H1 (cell line): ENCODE results near the gene HES4. TPM values are rescaled to one million over a fixed set of nuclear protein-coding genes. Genes with fewer than 3 reads are reported as not detected.

Experiments
- CTCF ChIA-PET: fragments of 300-600 bp; sonication (Branson Sonifier 250); formaldehyde crosslinking; loops from one replicate; lab custom pipeline; 2021; ENCODE audit not compliant: partially characterized antibody; lab: Charles Lee
- POLR2A ChIA-PET: fragments of 300-600 bp; sonication (Branson Sonifier 250); formaldehyde crosslinking; loops from one replicate; lab custom pipeline; 2021; ENCODE audit warnings: inconsistent platforms; ENCODE audit not compliant: partially characterized antibody; lab: Charles Lee
- DNase-seq, 2 experiments: peaks; one replicate each; pipeline versions ENCODE4 v3.0.0 to v3.0.0-alpha.2; 2010 to 2022; ENCODE audit warnings: low spot score in 2 of 2, low read depth in 1 of 2, mixed read lengths in 1 of 2
- FAIRE-seq: peaks from 2 replicates; lab custom pipeline; 2011; peaks lifted over from hg19 to GRCh38; lab: Jason Lieb, UNC
- H2AFZ ChIP-seq: 2 replicates; pipeline ENCODE4 v1.8.1; 2012; ENCODE audit warnings: low read length, inconsistent platforms
- H2AK5ac ChIP-seq: 2 replicates; pipeline ENCODE4 v1.6.1; 2013; ENCODE audit warnings: low read depth, low read length
- H2BK120ac ChIP-seq: replicated peaks from 2 replicates; pipeline ENCODE3; 2013; ENCODE audit warnings: low read depth, low read length, inconsistent platforms
- H2BK12ac ChIP-seq: 2 replicates; pipeline ENCODE4 v1.6.1; 2013; ENCODE audit warnings: low read depth, low read length
- H2BK15ac ChIP-seq: 2 replicates; pipeline ENCODE4 v1.6.1; 2013; ENCODE audit warnings: low read length
- H2BK20ac ChIP-seq: 2 replicates; pipeline ENCODE4 v1.6.1; 2013; ENCODE audit warnings: low read length
- H2BK5ac ChIP-seq: 2 replicates; pipeline ENCODE4 v1.6.1; 2013; ENCODE audit warnings: low read depth, low read length
- H3K14ac ChIP-seq: 2 replicates; pipeline ENCODE4 v1.6.1; 2013; ENCODE audit warnings: inconsistent platforms; ENCODE audit not compliant: insufficient read length
- H3K18ac ChIP-seq: 2 replicates; pipeline ENCODE4 v1.6.1; 2013; ENCODE audit warnings: low read length; ENCODE audit errors: extremely low read depth
- H3K23ac ChIP-seq: 2 replicates; pipeline ENCODE4 v1.6.1; 2013; ENCODE audit warnings: inconsistent platforms; ENCODE audit not compliant: insufficient read length
- H3K23me2 ChIP-seq: 2 replicates; pipeline ENCODE4 v1.6.1; 2013; ENCODE audit warnings: low read depth, low read length
- H3K27ac ChIP-seq: 2 replicates; pipeline ENCODE4 v1.6.1; 2011; ENCODE audit warnings: low read depth, low read length, inconsistent platforms
- H3K27me3 ChIP-seq, 4 experiments: replicated peaks in 1 of 4; 1 replicate in 1 of 4; 2 replicates in 3 of 4; pipeline versions ENCODE4 v1.6.1 to v1.8.1; 2011 to 2013; ENCODE audit warnings: low read length in 3 of 4, mild to moderate bottlenecking in 3 of 4, inconsistent platforms in 2 of 4, mixed read lengths in 2 of 4, moderate library complexity in 1 of 4; ENCODE audit not compliant: control insufficient read depth in 3 of 4, insufficient read depth in 3 of 4; ENCODE audit errors: extremely low read depth in 1 of 4
- H3K36me3 ChIP-seq, 4 experiments: 2 replicates each; pipeline versions ENCODE4 v1.6.1 to v1.8.1; 2011 to 2013; ENCODE audit warnings: mild to moderate bottlenecking in 4 of 4, low read length in 3 of 4, moderate library complexity in 2 of 4, control low read depth in 1 of 4, inconsistent platforms in 1 of 4; ENCODE audit not compliant: insufficient read depth in 4 of 4, control insufficient read depth in 2 of 4
- H3K4ac ChIP-seq: replicated peaks from 2 replicates; pipeline ENCODE3; 2013; ENCODE audit warnings: low read length, low read depth, mixed read lengths, inconsistent platforms; ENCODE audit not compliant: insufficient read length
- H3K4me1 ChIP-seq, 4 experiments: replicated peaks in 1 of 4; 1 replicate in 1 of 4; 2 replicates in 3 of 4; pipeline versions ENCODE4 v1.6.1 to v1.8.1; 2011 to 2013; ENCODE audit warnings: low read length in 3 of 4, inconsistent platforms in 2 of 4, mixed read lengths in 1 of 4; ENCODE audit not compliant: insufficient read depth in 4 of 4, control insufficient read depth in 3 of 4
- H3K4me2 ChIP-seq, 2 experiments: 2 replicates each; pipeline versions ENCODE4 v1.6.1 to v1.8.1; 2011 to 2013; ENCODE audit warnings: low read depth in 2 of 2, low read length in 2 of 2, control low read depth in 1 of 2, inconsistent platforms in 1 of 2, mild to moderate bottlenecking in 1 of 2; ENCODE audit not compliant: insufficient read depth in 1 of 2
- H3K4me3 ChIP-seq, 4 experiments: fragments of 200-600, 300-600 bp in 1 of 4; sonication (generic), shearing (Covaris generic), sonication (Bioruptor Twin) in 1 of 4; 2 replicates each; pipeline versions ENCODE4 v1.5.1 to v1.8.1; 2011 to 2016; ENCODE audit warnings: low read length in 4 of 4, low read depth in 3 of 4, control low read depth in 2 of 4, inconsistent platforms in 2 of 4, mild to moderate bottlenecking in 2 of 4, mixed read lengths in 1 of 4, moderate library complexity in 1 of 4; ENCODE audit not compliant: insufficient read depth in 2 of 4; ENCODE audit errors: extremely low read depth in 1 of 4
- H3K56ac ChIP-seq: replicated peaks from 2 replicates; pipeline ENCODE3; 2013; ENCODE audit warnings: low read depth, mild to moderate bottlenecking, mixed read lengths, low read length, inconsistent platforms; ENCODE audit not compliant: insufficient read length
- H3K79me1 ChIP-seq: 2 replicates; pipeline ENCODE4 v1.6.1; 2013; ENCODE audit warnings: low read depth, low read length, control low read depth
- H3K79me2 ChIP-seq, 2 experiments: 2 replicates each; pipeline versions ENCODE4 v1.6.1 to v1.8.1; 2012 to 2013; ENCODE audit warnings: low read length in 2 of 2, mild to moderate bottlenecking in 2 of 2, inconsistent platforms in 1 of 2; ENCODE audit not compliant: insufficient read depth in 2 of 2, control insufficient read depth in 1 of 2
- H3K9ac ChIP-seq, 4 experiments: replicated peaks in 1 of 4; 1 replicate in 1 of 4; 2 replicates in 3 of 4; pipeline versions ENCODE4 v1.6.1 to v1.8.1; 2011 to 2013; ENCODE audit warnings: low read depth in 3 of 4, low read length in 3 of 4, control low read depth in 2 of 4, mild to moderate bottlenecking in 2 of 4, moderate library complexity in 2 of 4, inconsistent platforms in 1 of 4; ENCODE audit errors: extremely low read depth in 1 of 4
- H3K9me3 ChIP-seq, 2 experiments: 2 replicates each; pipeline versions ENCODE4 v1.6.1 to v1.8.1; 2012 to 2013; ENCODE audit warnings: mild to moderate bottlenecking in 2 of 2, moderate library complexity in 2 of 2, control low read depth in 1 of 2, inconsistent platforms in 1 of 2, low read depth in 1 of 2, low read length in 1 of 2, mixed read lengths in 1 of 2; ENCODE audit not compliant: insufficient read depth in 2 of 2
- H4K20me1 ChIP-seq, 2 experiments: replicated peaks in 1 of 2; 2 replicates each; pipeline versions ENCODE3 to v1.8.1; 2011 to 2013; ENCODE audit warnings: inconsistent platforms in 2 of 2, low read length in 2 of 2, mild to moderate bottlenecking in 1 of 2; ENCODE audit not compliant: insufficient read depth in 2 of 2, control insufficient read depth in 1 of 2
- H4K5ac ChIP-seq: 2 replicates; pipeline ENCODE4 v1.6.1; 2013; ENCODE audit warnings: low read length, low read depth, mixed read lengths, inconsistent platforms; ENCODE audit not compliant: insufficient read length
- H4K8ac ChIP-seq: 2 replicates; pipeline ENCODE4 v1.8.0; 2013; ENCODE audit warnings: mild to moderate bottlenecking, moderate library complexity, low read length, inconsistent platforms; ENCODE audit not compliant: insufficient read depth; ENCODE audit errors: extremely low read depth
- H4K91ac ChIP-seq: replicated peaks from 2 replicates; pipeline ENCODE3; 2013; ENCODE audit warnings: low read length, mixed read lengths, inconsistent platforms; ENCODE audit not compliant: insufficient read length
- BCL11A ChIP-seq, 2 experiments: IDR thresholded peaks; one replicate each; pipeline ENCODE4 v1.6.1; 2011; ENCODE audit warnings: low read depth in 2 of 2, low read length in 2 of 2, mild to moderate bottlenecking in 2 of 2
- CBX5 ChIP-seq: fragments of 300-800, 300-1000 bp; sonication (generic); IDR thresholded peaks from 2 replicates; pipeline ENCODE4 v1.7.1; 2016; ENCODE audit warnings: antibody characterized with exemption, low read length, low read depth
- GABPA ChIP-seq: IDR thresholded peaks from 2 replicates; pipeline ENCODE4 v1.6.1; 2011; ENCODE audit warnings: mild to moderate bottlenecking, low read length, moderate library complexity, borderline replicate concordance; ENCODE audit not compliant: insufficient read depth
- HDAC6 ChIP-seq: IDR thresholded peaks from one replicate; pipeline ENCODE4 v1.7.1; 2012; ENCODE audit warnings: low read depth, mild to moderate bottlenecking, inconsistent platforms, low read length, moderate library complexity
- KDM1A ChIP-seq: fragments of 200-600, 300-600 bp; sonication (generic); IDR thresholded peaks from 2 replicates; pipeline ENCODE4 v1.7.1; 2016; ENCODE audit warnings: mild to moderate bottlenecking, low read length, borderline replicate concordance
- KDM5A ChIP-seq: fragments of 200-600 bp; IDR thresholded peaks from 2 replicates; pipeline ENCODE4 v1.7.1; 2012; ENCODE audit warnings: mild to moderate bottlenecking, low read length, inconsistent platforms, mixed read lengths
- SP2 ChIP-seq: IDR thresholded peaks from 2 replicates; pipeline ENCODE4 v1.6.1; 2012; ENCODE audit warnings: mild to moderate bottlenecking, low read length, inconsistent platforms
- SP4 ChIP-seq: IDR thresholded peaks from 2 replicates; pipeline ENCODE4 v1.6.1; 2012; ENCODE audit warnings: low read length, inconsistent platforms
- TEAD4 ChIP-seq: IDR thresholded peaks from 2 replicates; pipeline ENCODE4 v1.6.1; 2012; ENCODE audit warnings: low read depth, low read length, inconsistent platforms, mixed read lengths
- ZNF274 ChIP-seq: IDR thresholded peaks from 2 replicates; pipeline ENCODE4 v1.7.0; 2012; ENCODE audit warnings: low read length, borderline replicate concordance; ENCODE audit errors: extremely low read depth
- WGBS, 2 experiments: shearing (Covaris generic) in 1 of 2; methylation state at CpG; one replicate each; pipeline versions ENCODE4 v1.1.6 to v1.1.7; 2013 to 2015; ENCODE audit warnings: low lambda C conversion rate in 2 of 2, mixed read lengths in 2 of 2, inconsistent platforms in 1 of 2, low coverage in 1 of 2, missing lambda C conversion rate in 1 of 2; ENCODE audit not compliant: insufficient replicate concordance in 2 of 2, insufficient coverage in 1 of 2, insufficient read length in 1 of 2; ENCODE audit errors: extremely low coverage in 1 of 2, missing lambda C conversion rate in 1 of 2; 5-methylcytosine and 5-hydroxymethylcytosine counted together
- polyA plus RNA-seq, 7 experiments: library from polyadenylated mRNA; depleted of rRNA in 3 of 7; stranded (reverse) in 5 of 7; unstranded in 2 of 7; fragments of >200 nt in 5 of 7; fragments of 200-250 nt in 2 of 7; gene quantifications; 1 replicate in 5 of 7; 2 replicates in 1 of 7; 4 replicates in 1 of 7; pipeline versions ENCODE4 v1.2.1 to v1.2.3, GENCODE V29; 2011 to 2013; ENCODE audit warnings: missing spikeins in 2 of 7, mixed read lengths in 2 of 7
- total RNA-seq: library from RNA; stranded (reverse); fragmentation: NEBNext Ultra II Directional; extraction: Animal tissue kit (Norgen Biotek cat#: 25700); gene quantifications from 2 replicates; pipeline ENCODE4 v1.2.1, GENCODE V29; 2021
- TF ChIP-seq, protein P1 (sequence below): IDR thresholded peaks from 2 replicates; pipeline ENCODE4 v1.6.1; 2012; ENCODE audit warnings: inconsistent platforms

HES4 gene
- total and polyA plus RNA-seq, 2 of the 8 experiments (the other 6 are each of a cell fraction or from before 2014, with no cell fraction given) = 2.8 to 3.5 TPM

DNA sequence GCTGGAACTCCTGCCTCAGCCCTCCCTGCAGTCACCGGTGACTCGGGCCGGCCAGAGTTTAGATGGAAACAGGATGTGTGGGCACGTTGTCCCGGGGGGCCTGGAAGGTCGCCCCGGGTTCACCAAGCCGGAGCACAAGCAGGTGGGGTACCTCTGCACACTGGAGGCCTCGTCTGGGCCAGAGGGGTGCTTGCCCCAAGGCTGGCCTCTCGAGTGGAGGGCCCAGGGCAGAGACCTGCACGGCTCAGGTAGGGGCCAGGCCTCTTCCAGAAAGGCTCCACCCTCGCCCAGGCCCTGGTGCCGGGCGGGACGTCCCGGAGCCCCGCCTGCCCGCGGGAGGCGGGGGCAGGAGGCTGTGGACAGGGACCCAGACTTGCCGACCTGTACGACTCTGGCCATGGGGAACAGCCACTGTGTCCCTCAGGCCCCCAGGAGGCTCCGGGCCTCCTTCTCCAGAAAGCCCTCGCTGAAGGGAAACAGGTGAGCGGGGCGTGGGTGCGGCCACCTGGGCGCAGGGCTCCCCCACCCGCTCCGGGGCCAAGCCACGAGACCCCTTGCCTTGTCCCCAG lies 33.7 kb downstream of the HES4 start, which contains the start of gene PLEKHN1:
TSS of gene PLEKHN1 (plus strand) at position 348 of the 569 bp plus-strand sequence. CDS start at position 398, 50 bp downstream.
- no peak within 1 kb of the TSS; the same call in 1 of the 2 replicates for H2BK5ac ChIP-seq
- no peaks in the 10 kb centered on the region for H3K9me3 ChIP-seq
- no peaks in the 10 kb centered on the region; the same call in 1 of the 2 replicates for H3K79me1 ChIP-seq
- peak within 1 kb of the TSS; percentile 38 to 70 (median 48) for H3K4me3 ChIP-seq
- peak within 1 kb of the TSS; percentile 95 for H3K18ac ChIP-seq
- no peak within 1 kb of the TSS for H2BK120ac ChIP-seq
- WGBS, 2 experiments = 21% methylated on average over 24 of the region's 31 CpGs; no CpG with 5 or more reads in 1 of the 2 experiments
- peaks cover 0 to 36% of the 10 kb centered on the region in 2 experiments for H4K20me1 ChIP-seq
- no peak within 1 kb of the TSS for H3K14ac ChIP-seq
- H2BK12ac ChIP-seq = 0 out of 2 replicates have a peak within 1 kb of the TSS, but pooled peaks have one; percentile 84
- H3K36me3 ChIP-seq = peaks cover 0 to 19% (median 10%) of the 10 kb centered on the region in 4 experiments; a peak in 7 of 8 replicates
- H3K56ac ChIP-seq = no peak within 1 kb of the TSS
- H3K4me1 ChIP-seq = peaks cover 0 to 16% (median 9%) of the 10 kb centered on the region in 4 experiments; a peak in 5 of 7 replicates
- ChIA-PET CTCF (interaction anchor here (0.5 to 1.1 kb wide), 5 partner anchors 14 to 275 kb away, joined by 3 to 6 read pairs (median 4); no protein-coding TSS in a partner anchor), POLR2A (interaction anchor here (0.7 to 2.2 kb wide), 7 partner anchors 10 to 98 kb away, joined by 3 to 11 read pairs (median 3); no protein-coding TSS in a partner anchor)
- peak within 1 kb of the TSS; percentile 86 for H4K8ac ChIP-seq
- no peak within 1 kb of the TSS for H3K23ac ChIP-seq
- H2AK5ac ChIP-seq = no peak within 1 kb of the TSS
- peak within 1 kb of the TSS in 1 of 4 experiments; percentile 70; a peak in 3 of 7 replicates for H3K9ac ChIP-seq
- H3K23me2 ChIP-seq = peaks cover 13% of the 10 kb centered on the region; the same call in 1 of the 2 replicates
- peaks cover 11 to 66% (median 58%) of the 10 kb centered on the region in 4 experiments for H3K27me3 ChIP-seq
- H3K27ac ChIP-seq = no peak within 1 kb of the TSS
- no peak within 1 kb of the TSS for H2BK20ac ChIP-seq
- H4K91ac ChIP-seq = peak within 1 kb of the TSS; percentile 93
- H2BK15ac ChIP-seq = no peak within 1 kb of the TSS
- H3K79me2 ChIP-seq = peaks cover 0 to 3% of the 10 kb centered on the region in 2 experiments; a peak in 1 of 4 replicates
- H4K5ac ChIP-seq = no peak within 1 kb of the TSS
- FAIRE-seq = no peak
- H3K4ac ChIP-seq = peak within 1 kb of the TSS; percentile 85
- peak in 1 of 2 experiments; percentile 79 for DNase-seq
- no peak within 1 kb of the TSS; the same call in 1 of the 2 replicates for H2AFZ ChIP-seq
- peak within 1 kb of the TSS; percentile 83 to 99 for H3K4me2 ChIP-seq
- no peak for TF ChIP-seq TEAD4
- no peak for TF ChIP-seq HDAC6
- TF ChIP-seq GABPA = no peak
- no peak for TF ChIP-seq SP2
- no peak for TF ChIP-seq KDM5A
- TF ChIP-seq, protein P1, sequence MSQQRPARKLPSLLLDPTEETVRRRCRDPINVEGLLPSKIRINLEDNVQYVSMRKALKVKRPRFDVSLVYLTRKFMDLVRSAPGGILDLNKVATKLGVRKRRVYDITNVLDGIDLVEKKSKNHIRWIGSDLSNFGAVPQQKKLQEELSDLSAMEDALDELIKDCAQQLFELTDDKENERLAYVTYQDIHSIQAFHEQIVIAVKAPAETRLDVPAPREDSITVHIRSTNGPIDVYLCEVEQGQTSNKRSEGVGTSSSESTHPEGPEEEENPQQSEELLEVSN = no peak
- TF ChIP-seq SP4 = no peak
- no peak for TF ChIP-seq ZNF274
- no peak for TF ChIP-seq BCL11A (IDR thresholded peaks at IDR 0.05; ENCODE audit: low read depth in 2 of 2, low read length in 2 of 2)
- no peak for TF ChIP-seq KDM1A
- no peak for TF ChIP-seq CBX5
